Ishikawa (cell line): ENCODE results near the gene TRIM3.

ENCODE experiments used
- CREB1 ChIP-seq: IDR thresholded peaks from 2 replicates; pipeline ENCODE4 v1.6.1; 2012; ENCODE audit warnings: low read depth
- MAX ChIP-seq: IDR thresholded peaks from 2 replicates; pipeline ENCODE4 v1.6.1; 2012
- RAD21 ChIP-seq: IDR thresholded peaks from 2 replicates; pipeline ENCODE4 v1.6.1; 2012; ENCODE audit warnings: low read depth
- TAF1 ChIP-seq: IDR thresholded peaks from 2 replicates; pipeline ENCODE4 v1.6.1; 2012; ENCODE audit warnings: low read depth, mild to moderate bottlenecking
- YY1 ChIP-seq: IDR thresholded peaks from 2 replicates; pipeline ENCODE4 v1.6.1; 2012; ENCODE audit warnings: low read depth
- TF ChIP-seq, protein P1 (sequence below): IDR thresholded peaks from 2 replicates; pipeline ENCODE4 v1.6.1; 2012; ENCODE audit warnings: low read depth, mild to moderate bottlenecking
- TF ChIP-seq, protein P2 (sequence below): IDR thresholded peaks from 2 replicates; pipeline ENCODE4 v1.6.1; 2012

GRCh38 chr11:6411594-6412031, 62.1 kb downstream of the TRIM3 start:
- no peak for TF ChIP-seq TAF1
- no peak for TF ChIP-seq YY1
- TF ChIP-seq, protein P1, sequence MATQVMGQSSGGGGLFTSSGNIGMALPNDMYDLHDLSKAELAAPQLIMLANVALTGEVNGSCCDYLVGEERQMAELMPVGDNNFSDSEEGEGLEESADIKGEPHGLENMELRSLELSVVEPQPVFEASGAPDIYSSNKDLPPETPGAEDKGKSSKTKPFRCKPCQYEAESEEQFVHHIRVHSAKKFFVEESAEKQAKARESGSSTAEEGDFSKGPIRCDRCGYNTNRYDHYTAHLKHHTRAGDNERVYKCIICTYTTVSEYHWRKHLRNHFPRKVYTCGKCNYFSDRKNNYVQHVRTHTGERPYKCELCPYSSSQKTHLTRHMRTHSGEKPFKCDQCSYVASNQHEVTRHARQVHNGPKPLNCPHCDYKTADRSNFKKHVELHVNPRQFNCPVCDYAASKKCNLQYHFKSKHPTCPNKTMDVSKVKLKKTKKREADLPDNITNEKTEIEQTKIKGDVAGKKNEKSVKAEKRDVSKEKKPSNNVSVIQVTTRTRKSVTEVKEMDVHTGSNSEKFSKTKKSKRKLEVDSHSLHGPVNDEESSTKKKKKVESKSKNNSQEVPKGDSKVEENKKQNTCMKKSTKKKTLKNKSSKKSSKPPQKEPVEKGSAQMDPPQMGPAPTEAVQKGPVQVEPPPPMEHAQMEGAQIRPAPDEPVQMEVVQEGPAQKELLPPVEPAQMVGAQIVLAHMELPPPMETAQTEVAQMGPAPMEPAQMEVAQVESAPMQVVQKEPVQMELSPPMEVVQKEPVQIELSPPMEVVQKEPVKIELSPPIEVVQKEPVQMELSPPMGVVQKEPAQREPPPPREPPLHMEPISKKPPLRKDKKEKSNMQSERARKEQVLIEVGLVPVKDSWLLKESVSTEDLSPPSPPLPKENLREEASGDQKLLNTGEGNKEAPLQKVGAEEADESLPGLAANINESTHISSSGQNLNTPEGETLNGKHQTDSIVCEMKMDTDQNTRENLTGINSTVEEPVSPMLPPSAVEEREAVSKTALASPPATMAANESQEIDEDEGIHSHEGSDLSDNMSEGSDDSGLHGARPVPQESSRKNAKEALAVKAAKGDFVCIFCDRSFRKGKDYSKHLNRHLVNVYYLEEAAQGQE: no peak
- no peak for TF ChIP-seq CREB1
- TF ChIP-seq, protein P2, sequence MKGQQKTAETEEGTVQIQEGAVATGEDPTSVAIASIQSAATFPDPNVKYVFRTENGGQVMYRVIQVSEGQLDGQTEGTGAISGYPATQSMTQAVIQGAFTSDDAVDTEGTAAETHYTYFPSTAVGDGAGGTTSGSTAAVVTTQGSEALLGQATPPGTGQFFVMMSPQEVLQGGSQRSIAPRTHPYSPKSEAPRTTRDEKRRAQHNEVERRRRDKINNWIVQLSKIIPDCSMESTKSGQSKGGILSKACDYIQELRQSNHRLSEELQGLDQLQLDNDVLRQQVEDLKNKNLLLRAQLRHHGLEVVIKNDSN: no peak
- no peak for TF ChIP-seq MAX
- no peak for TF ChIP-seq RAD21
